ENCODE results near the gene DAB2IP.

DNA sequence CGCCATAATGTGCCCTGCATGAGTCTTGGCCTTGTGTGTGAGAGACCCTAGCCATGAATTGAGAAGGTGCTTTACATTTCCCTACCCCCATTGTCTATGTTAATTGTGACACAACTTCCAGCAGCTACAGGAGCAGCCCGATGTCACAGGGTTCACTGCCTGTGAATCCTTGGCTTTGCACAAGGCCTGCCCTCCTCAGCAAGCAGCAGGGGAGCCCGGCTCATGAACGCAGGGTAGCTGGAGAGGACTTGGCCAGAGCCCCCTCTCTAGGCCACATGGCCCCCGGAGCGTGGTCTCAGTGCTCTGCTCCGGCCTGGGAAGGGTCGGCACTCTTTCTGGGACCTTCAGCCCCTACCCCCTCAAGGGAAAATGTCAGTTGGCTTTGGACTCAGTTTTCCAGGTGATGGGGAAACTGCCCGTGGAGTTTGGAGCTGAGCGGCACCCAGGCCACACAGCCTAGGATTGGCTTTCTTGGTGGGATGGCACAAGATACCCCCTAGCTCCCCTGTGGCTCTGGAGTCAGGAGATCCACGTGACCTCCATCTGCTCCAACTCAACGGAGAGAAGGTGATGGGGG is 160.8 kb downstream of the DAB2IP start:
- TF ChIP-seq, protein P1, sequence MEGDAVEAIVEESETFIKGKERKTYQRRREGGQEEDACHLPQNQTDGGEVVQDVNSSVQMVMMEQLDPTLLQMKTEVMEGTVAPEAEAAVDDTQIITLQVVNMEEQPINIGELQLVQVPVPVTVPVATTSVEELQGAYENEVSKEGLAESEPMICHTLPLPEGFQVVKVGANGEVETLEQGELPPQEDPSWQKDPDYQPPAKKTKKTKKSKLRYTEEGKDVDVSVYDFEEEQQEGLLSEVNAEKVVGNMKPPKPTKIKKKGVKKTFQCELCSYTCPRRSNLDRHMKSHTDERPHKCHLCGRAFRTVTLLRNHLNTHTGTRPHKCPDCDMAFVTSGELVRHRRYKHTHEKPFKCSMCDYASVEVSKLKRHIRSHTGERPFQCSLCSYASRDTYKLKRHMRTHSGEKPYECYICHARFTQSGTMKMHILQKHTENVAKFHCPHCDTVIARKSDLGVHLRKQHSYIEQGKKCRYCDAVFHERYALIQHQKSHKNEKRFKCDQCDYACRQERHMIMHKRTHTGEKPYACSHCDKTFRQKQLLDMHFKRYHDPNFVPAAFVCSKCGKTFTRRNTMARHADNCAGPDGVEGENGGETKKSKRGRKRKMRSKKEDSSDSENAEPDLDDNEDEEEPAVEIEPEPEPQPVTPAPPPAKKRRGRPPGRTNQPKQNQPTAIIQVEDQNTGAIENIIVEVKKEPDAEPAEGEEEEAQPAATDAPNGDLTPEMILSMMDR (IDR thresholded peaks at IDR 0.05; ENCODE audit: insufficient read depth, low read length, poor library complexity, severe bottlenecking) = no peak
- no peak for TF ChIP-seq EZH2phosphoT487 (conservative IDR thresholded peaks at IDR 0.05; ENCODE audit: low read length)
